Sigmoid colon (tissue), 4 donors: ENCODE results near the gene CD33.

Experiments
- EP300 ChIP-seq, 4 donors: sonication (generic); formaldehyde crosslinking; IDR thresholded peaks; one replicate each; pipeline ENCODE4 v1.6.1; 2017; ENCODE audit warnings: antibody characterized with exemption in 4 of 4
- POLR2A ChIP-seq, 2 donors: fragments of 450-650 bp; IDR thresholded peaks; one replicate each; pipeline ENCODE4 v1.6.1; 2016; ENCODE audit warnings: antibody characterized with exemption in 2 of 2, mild to moderate bottlenecking in 2 of 2, moderate library complexity in 2 of 2
- POLR2AphosphoS5 ChIP-seq, 4 donors: sonication (generic); formaldehyde crosslinking; IDR thresholded peaks; one replicate each; pipeline ENCODE4 v1.6.1; 2017; ENCODE audit warnings: antibody characterized with exemption in 4 of 4
- TF ChIP-seq, protein P1 (sequence below), 4 experiments: fragments of 450-650 bp in 3 of 4; fragments of 200-600 bp in 1 of 4; IDR thresholded peaks; one replicate each; pipeline ENCODE4 v1.5.1; 2016 to 2019; ENCODE audit warnings: antibody characterized with exemption in 4 of 4, mild to moderate bottlenecking in 3 of 4, moderate library complexity in 2 of 4

- TF ChIP-seq, protein P1, sequence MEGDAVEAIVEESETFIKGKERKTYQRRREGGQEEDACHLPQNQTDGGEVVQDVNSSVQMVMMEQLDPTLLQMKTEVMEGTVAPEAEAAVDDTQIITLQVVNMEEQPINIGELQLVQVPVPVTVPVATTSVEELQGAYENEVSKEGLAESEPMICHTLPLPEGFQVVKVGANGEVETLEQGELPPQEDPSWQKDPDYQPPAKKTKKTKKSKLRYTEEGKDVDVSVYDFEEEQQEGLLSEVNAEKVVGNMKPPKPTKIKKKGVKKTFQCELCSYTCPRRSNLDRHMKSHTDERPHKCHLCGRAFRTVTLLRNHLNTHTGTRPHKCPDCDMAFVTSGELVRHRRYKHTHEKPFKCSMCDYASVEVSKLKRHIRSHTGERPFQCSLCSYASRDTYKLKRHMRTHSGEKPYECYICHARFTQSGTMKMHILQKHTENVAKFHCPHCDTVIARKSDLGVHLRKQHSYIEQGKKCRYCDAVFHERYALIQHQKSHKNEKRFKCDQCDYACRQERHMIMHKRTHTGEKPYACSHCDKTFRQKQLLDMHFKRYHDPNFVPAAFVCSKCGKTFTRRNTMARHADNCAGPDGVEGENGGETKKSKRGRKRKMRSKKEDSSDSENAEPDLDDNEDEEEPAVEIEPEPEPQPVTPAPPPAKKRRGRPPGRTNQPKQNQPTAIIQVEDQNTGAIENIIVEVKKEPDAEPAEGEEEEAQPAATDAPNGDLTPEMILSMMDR (IDR thresholded peaks at IDR 0.05): no peak
- TF ChIP-seq POLR2AphosphoS5 (IDR thresholded peaks at IDR 0.05) (no peak), POLR2A (IDR thresholded peaks at IDR 0.05) (no peak), EP300 (IDR thresholded peaks at IDR 0.05) (no peak)
Measured at GRCh38 chr19:51227326-51227725, 2.4 kb downstream of the CD33 start.
